ENCODE measurements around the gene GABRB2.

- no peak for TF ChIP-seq POLR2AphosphoS5 (IDR thresholded peaks at IDR 0.05; ENCODE audit: low read depth, low read length)
- no peak for TF ChIP-seq REST (IDR thresholded peaks at IDR 0.05; ENCODE audit: insufficient read depth in 1 of 2, low read depth in 2 of 2, low read length in 2 of 2)
Measured at GRCh38 chr5:161481922-161482321, 64.6 kb downstream of the GABRB2 start.

Data from PFSK-1 (cell line).